Measurements from ENCODE around the gene OPRL1. TPM values are rescaled to one million over a fixed set of nuclear protein-coding genes. Genes with fewer than 3 reads are reported as not detected.
"Not testable (repeated sequence)": the region's sequence is repeated elsewhere in the genome, so short reads cannot be mapped to it uniquely, and the experiment has no call there.

The OPRL1 gene
- total RNA-seq, 1 donor from 2014 or later = 1.4 TPM

DNA sequence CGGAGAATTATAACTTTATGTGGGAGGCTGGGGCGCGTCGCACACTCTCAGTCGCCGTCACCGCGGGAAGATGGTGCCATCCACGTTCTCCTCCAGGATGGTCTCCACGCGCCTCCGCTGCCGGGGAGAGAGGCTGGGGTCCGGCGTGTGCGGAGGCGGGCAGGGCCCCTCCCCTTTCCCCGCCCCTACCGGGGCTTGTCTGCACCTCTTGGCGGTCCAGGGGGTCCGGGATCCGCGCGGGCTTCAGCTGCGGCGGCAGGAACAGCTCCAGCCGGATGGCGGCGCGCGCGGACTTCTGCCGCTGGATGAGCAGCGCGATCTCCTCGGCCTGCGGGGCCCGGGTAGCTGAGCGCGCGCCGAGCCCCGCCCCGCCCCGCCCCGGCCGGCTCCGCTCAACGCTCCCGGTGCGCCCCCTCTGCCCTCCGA lies 3.5 kb downstream of the OPRL1 start:
- no peak overlapping the region for H3K27ac Mint-ChIP-seq
- POLR2A ChIA-PET = interaction anchor here (0.6 to 2.0 kb wide), 8 partner anchors 16 to 563 kb away, joined by 3 to 23 read pairs (median 6); partner anchors contain the start of genes NPBWR2, PCMTD2 and PPDPF
- peak; percentile 34 for ATAC-seq (ENCODE audit: low read depth)

DNA sequence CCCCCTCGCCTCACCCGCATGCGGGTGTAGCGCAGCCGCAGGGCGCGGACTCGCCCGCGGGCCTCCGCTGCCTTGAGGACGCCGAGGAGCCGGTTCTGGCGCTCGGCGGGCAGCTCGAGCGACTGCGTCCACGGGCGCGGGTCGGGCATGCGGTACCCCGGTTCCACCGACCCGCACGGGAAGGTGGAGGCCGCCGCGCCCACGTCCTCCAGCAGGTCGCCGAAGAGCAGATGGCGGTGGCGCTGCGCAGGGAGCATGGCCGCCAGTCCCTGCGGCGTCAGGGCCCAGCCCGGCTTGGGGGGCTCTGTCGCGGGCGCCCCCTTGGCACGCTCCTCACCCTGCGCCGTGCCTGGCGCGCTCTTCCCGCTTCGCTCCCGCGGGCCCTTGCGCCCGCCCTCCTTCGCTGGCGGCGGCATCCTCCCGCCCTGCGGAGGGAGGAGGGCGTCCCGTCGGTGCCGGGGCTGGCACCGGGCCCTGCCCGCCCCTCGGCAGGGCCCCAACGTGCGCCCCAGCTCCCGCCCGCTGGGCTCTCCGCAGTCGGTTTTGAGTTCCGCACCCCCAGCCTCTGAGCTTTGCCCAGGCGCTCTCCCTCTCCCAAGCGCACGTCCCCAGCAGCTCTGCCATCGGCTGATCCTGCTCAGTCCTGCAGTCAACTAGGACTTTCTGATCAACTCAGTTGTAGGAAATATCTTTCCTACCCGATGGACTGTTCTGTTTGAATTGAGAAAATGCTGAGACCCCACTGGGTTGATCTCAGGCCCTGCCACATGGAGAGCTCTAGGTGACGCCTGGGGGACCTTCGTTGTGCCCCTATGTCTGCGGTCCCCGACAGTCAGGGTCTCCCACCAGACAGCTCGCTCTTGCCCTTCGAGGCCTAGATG lies 4.2 kb downstream of the OPRL1 start, which contains the start of gene LKAAEAR1:
LKAAEAR1 (minus strand) TSS at position 595 of the 881 bp plus-strand sequence; CDS start at position 416, 179 bp downstream.
- Mint-ChIP-seq H3K9me3 (no peaks in the 10 kb centered on the region), H3K4me3 (peak within 1 kb of the TSS; percentile 88), H3K27me3 (peaks cover 4% of the 10 kb centered on the region), H3K4me1 (peaks cover 41% of the 10 kb centered on the region), H3K36me3 (ENCODE audit: low read depth) (peaks cover 1% of the 10 kb centered on the region), H3K27ac (peak within 1 kb of the TSS; percentile 61)
- intact Hi-C loops (cut with micrococcal nuclease) = loop anchor here (1.0 kb wide), 3 partner anchors 16 to 45 kb away; no protein-coding TSS in a partner anchor
- CTCF ChIA-PET = interaction anchor here (0.8 to 7.5 kb wide), 11 partner anchors 14 to 104 kb away, joined by 3 to 80 read pairs (median 6); partner anchors contain the start of genes C20orf204, PRPF6 and SAMD10
- ATAC-seq (ENCODE audit: low read depth) (no peak), DNase-seq (no peak)
- TF ChIP-seq CTCF (IDR thresholded peaks at IDR 0.05) = no peak
- POLR2A ChIA-PET = interaction anchor here (0.6 to 2.0 kb wide), 9 partner anchors 15 to 563 kb away, joined by 3 to 23 read pairs (median 6); partner anchors contain the start of genes NPBWR2, PCMTD2, PPDPF and TCEA2

More for the DNA sequence above, 3.5 kb downstream of the OPRL1 start:
- Mint-ChIP-seq H3K4me3 (peak overlapping the region; percentile 77), H3K9me3 (no peaks in the 10 kb centered on the region), H3K36me3 (ENCODE audit: low read depth) (peaks cover 2% of the 10 kb centered on the region), H3K27me3 (peaks cover 4% of the 10 kb centered on the region), H3K4me1 (peaks cover 42% of the 10 kb centered on the region)
- intact Hi-C loops (cut with micrococcal nuclease) = loop anchor here (1.0 kb wide), 2 partner anchors 37 to 44 kb away; no protein-coding TSS in a partner anchor
- no peak for TF ChIP-seq CTCF (IDR thresholded peaks at IDR 0.05)
- CTCF ChIA-PET = interaction anchor here (0.8 to 7.5 kb wide), 10 partner anchors 14 to 103 kb away, joined by 3 to 80 read pairs (median 6); partner anchors contain the start of genes PRPF6 and SAMD10
- peak; percentile 73 for DNase-seq

- peaks cover 4% of the 10 kb centered on the region for H3K27me3 Mint-ChIP-seq
- TF ChIP-seq CTCF (IDR thresholded peaks at IDR 0.05) = no peak
- CTCF ChIA-PET = interaction anchor here (1.1 to 7.5 kb wide), 6 partner anchors 15 to 104 kb away, joined by 3 to 80 read pairs (median 6); partner anchors contain the start of genes C20orf204, PRPF6 and SAMD10
- no peak for ATAC-seq (ENCODE audit: low read depth)
- H3K9me3 Mint-ChIP-seq = no peaks in the 10 kb centered on the region
- POLR2A ChIA-PET = interaction anchor here (1.4 to 2.0 kb wide), 5 partner anchors 15 to 35 kb away, joined by 6 to 23 read pairs (median 12); partner anchors contain the start of genes NPBWR2 and TCEA2
- peak overlapping the region; percentile 88 for H3K4me3 Mint-ChIP-seq
- no peaks in the 10 kb centered on the region for H3K36me3 Mint-ChIP-seq (ENCODE audit: low read depth)
- H3K4me1 Mint-ChIP-seq = peaks cover 39% of the 10 kb centered on the region
- intact Hi-C loops (cut with micrococcal nuclease) = loop anchor here (1.0 kb wide), 1 partner anchor 16 kb away; no protein-coding TSS in a partner anchor
- no peak overlapping the region for H3K27ac Mint-ChIP-seq
- DNase-seq = no peak
Observed at GRCh38 chr20:64084685-64085152, 4.8 kb downstream of the OPRL1 start.

GRCh38 chr20:64086801-64087200 lies 6.9 kb downstream of the OPRL1 start:
- CTCF ChIA-PET = interaction anchor here (1.1 kb wide), 1 partner anchor 512 kb away, joined by 4 read pairs; no protein-coding TSS in a partner anchor
- no peak overlapping the region for H3K27ac Mint-ChIP-seq
- DNase-seq (no peak), ATAC-seq (ENCODE audit: low read depth) (no peak)
- POLR2A ChIA-PET = no interaction called here
- TF ChIP-seq CTCF (IDR thresholded peaks at IDR 0.05) = no peak
- no peaks in the 10 kb centered on the region for H3K36me3 Mint-ChIP-seq (ENCODE audit: low read depth)
- H3K9me3 Mint-ChIP-seq = no peaks in the 10 kb centered on the region
- peaks cover 4% of the 10 kb centered on the region for H3K27me3 Mint-ChIP-seq
- H3K4me3 Mint-ChIP-seq = no peak overlapping the region
- intact Hi-C loops (cut with micrococcal nuclease) = no loop called here
- peaks cover 25% of the 10 kb centered on the region for H3K4me1 Mint-ChIP-seq

DNA sequence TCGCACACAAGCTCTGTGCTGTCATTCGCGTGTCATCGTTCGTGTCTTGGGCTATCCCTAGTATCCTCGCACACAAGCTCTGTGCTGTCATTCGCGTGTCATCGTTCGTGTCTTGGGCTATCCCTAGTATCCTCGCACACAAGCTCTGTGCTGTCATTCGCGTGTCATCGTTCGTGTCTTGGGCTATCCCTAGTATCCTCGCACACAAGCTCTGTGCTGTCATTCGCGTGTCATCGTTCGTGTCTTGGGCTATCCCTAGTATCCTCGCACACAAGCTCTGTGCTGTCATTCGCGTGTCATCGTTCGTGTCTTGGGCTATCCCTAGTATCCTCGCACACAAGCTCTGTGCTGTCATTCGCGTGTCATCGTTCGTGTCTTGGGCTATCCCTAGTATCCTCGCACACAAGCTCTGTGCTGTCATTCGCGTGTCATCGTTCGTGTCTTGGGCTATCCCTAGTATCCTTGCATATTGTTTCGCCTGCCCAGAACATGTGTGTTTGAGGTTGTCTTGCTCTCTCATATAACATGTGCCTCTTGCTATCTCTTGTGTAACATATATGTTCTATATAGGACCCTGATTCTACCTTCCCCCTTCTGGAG lies 7.4 kb downstream of the OPRL1 start:
- H3K36me3 Mint-ChIP-seq (ENCODE audit: low read depth); ATAC-seq (ENCODE audit: low read depth); POLR2A ChIA-PET; H3K27me3 Mint-ChIP-seq; H3K27ac Mint-ChIP-seq; H3K9me3 Mint-ChIP-seq; DNase-seq; intact Hi-C loops (cut with micrococcal nuclease); H3K4me3 Mint-ChIP-seq; CTCF ChIA-PET: not testable (repeated sequence)
- peaks cover 22% of the 10 kb centered on the region for H3K4me1 Mint-ChIP-seq

DNA sequence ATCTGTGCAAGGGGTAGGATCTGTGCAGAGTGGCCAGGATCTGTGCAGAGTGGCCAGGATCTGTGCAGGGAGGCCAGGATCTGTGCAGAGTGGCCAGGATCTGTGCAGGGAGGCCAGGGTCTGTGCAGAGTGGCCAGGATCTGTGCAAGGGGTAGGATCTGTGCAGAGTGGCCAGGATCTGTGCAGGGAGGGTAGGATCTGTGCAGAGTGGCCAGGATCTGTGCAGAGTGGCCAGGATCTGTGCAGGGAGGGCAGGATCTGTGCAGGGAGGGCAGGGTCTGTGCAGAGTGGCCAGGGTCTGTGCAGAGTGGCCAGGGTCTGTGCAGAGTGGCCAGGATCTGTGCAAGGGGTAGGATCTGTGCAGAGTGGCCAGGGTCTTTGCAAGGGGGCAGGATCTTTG lies 8.7 kb downstream of the OPRL1 start:
- intact Hi-C loops (cut with micrococcal nuclease); H3K27me3 Mint-ChIP-seq; POLR2A ChIA-PET; H3K4me3 Mint-ChIP-seq; H3K9me3 Mint-ChIP-seq; CTCF ChIA-PET; DNase-seq; ATAC-seq (ENCODE audit: low read depth); H3K36me3 Mint-ChIP-seq (ENCODE audit: low read depth); H3K27ac Mint-ChIP-seq: not testable (repeated sequence)
- H3K4me1 Mint-ChIP-seq = peaks cover 16% of the 10 kb centered on the region

Data from activated B cell treated with CpG ODN at 0.5 μM for 24 hours (primary cell).